GM19035 (cell line): ENCODE data around the gene CRIP1.

ENCODE experiments used
- ATAC-seq: cut with Tn5 transposase; IDR thresholded peaks from one replicate; pipeline ENCODE4 v1.9.1; 2021; ENCODE audit not compliant: unreplicated experiment

CRIP1 gene

GRCh38 chr14:105492031-105492970 lies 5.6 kb downstream of the CRIP1 start:
- no peak for ATAC-seq

GRCh38 chr14:105492971-105493871 lies 6.5 kb downstream of the CRIP1 start:
- no peak for ATAC-seq

- no peak for ATAC-seq
These were observed 7.4 kb downstream of the CRIP1 start for GRCh38 chr14:105493921-105494605.

GRCh38 chr14:105494606-105494929 lies 7.9 kb downstream of the CRIP1 start:
- no peak for ATAC-seq

- no peak for ATAC-seq
These were observed 8.7 kb downstream of the CRIP1 start for GRCh38 chr14:105495101-105495989.

- ATAC-seq = no peak
These were observed 9.5 kb downstream of the CRIP1 start for GRCh38 chr14:105495990-105496830.

GRCh38 chr14:105496831-105497591 lies 10.3 kb downstream of the CRIP1 start:
- ATAC-seq = no peak

- ATAC-seq = no peak
These were observed 11.2 kb downstream of the CRIP1 start for GRCh38 chr14:105497671-105498429.

GRCh38 chr14:105498430-105499255 lies 12.0 kb downstream of the CRIP1 start:
- no peak for ATAC-seq

GRCh38 chr14:105499256-105500035 lies 12.8 kb downstream of the CRIP1 start:
- ATAC-seq = no peak

GRCh38 chr14:105500036-105500725 lies 13.5 kb downstream of the CRIP1 start:
- no peak for ATAC-seq

GRCh38 chr14:105500726-105501101 lies 14.0 kb downstream of the CRIP1 start:
- ATAC-seq = no peak

GRCh38 chr14:105501504-105502291 lies 15.0 kb downstream of the CRIP1 start:
- ATAC-seq = no peak

GRCh38 chr14:105502446-105503295 lies 16.0 kb downstream of the CRIP1 start:
- ATAC-seq = no peak
